ENCODE data around the gene CPOX.
A peak's percentile ranks its signal among the peaks of the same experiment; 100 is the strongest.

Gene CPOX

GRCh38 chr3:98596087-98596486 is 2.7 kb upstream of the CPOX start:
- no peak for DNase-seq (ENCODE audit: low read depth)
- TF ChIP-seq CTCF (conservative IDR thresholded peaks at IDR 0.05; ENCODE audit: control insufficient read depth, insufficient read depth, low read depth, low read length), result no peak
- no peak overlapping the region for H3K4me3 ChIP-seq (ENCODE audit: control insufficient read depth, low read depth, low read length)

- no peak overlapping the region for H3K4me3 ChIP-seq (ENCODE audit: control insufficient read depth, low read depth, low read length)
- TF ChIP-seq CTCF (conservative IDR thresholded peaks at IDR 0.05; ENCODE audit: control insufficient read depth, insufficient read depth, low read depth, low read length), result no peak
- no peak for DNase-seq (ENCODE audit: low read depth)
Observed at GRCh38 chr3:98594628-98595324, 1.4 kb upstream of the CPOX start.

DNA sequence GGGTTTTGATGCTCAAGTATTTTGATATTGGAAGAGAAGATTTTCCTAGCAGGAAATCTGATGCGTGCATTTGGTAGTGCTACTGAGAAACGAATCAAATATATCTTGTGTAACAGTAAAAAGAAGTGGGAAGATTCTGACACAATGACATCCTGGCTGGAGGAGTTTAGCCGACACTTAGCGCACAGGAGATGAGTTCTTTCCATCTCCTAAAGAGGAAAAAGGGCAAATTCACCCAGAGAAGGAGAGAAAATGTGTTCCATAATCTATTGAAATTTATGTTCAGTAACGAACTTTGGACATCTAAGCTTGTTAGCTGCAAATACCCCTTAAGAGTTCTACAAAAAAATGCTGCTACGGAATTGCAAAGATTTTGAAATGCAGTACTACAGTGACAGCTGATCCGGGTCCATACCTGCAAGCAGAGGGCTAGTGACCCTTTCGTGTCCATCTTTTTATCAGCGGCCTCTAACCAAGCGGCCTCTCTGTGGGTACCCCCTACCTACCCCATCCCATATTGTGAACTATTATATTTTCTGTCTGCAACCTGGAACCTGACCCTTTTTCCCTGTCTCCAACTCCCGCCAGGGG is 971 bp downstream of the CPOX start:
- DNase-seq (ENCODE audit: low read depth), result no peak
- no peak for TF ChIP-seq CTCF (conservative IDR thresholded peaks at IDR 0.05; ENCODE audit: control insufficient read depth, insufficient read depth, low read depth, low read length)
- H3K4me3 ChIP-seq (ENCODE audit: control insufficient read depth, low read depth, low read length), result peak overlapping the region; percentile 78

DNA sequence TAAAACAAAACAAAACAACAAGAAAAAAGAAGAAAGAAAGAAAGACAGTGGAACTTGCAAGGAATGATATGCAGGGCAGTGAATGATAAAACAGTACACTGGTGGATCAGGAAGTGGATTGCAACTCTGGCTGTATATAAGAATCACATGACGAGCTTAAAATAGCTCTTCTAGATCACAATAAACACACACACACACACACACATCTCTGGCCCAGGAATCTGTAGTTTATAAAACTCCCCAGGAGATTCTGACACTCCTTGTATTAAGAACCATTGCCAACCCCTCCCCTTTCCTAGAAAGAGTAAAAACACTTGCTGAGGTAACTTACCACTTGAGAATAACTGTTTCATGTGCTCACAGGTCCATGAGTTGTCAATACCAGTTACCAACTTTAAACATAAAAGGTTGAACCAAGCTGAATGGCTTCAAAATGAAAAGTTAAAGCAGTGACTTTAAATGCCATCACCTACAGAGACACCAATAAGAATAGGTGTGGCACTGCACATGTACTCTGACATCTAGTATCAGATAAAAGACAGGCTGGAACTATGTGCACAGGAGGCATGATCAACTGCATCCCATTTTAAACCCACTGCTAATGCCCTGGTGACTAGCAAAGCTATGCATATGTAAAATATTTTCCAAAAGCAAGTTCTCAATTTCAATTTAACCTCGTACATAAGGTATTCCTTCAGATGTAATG is 3.9 kb downstream of the CPOX start:
- TF ChIP-seq CTCF (conservative IDR thresholded peaks at IDR 0.05; ENCODE audit: control insufficient read depth, insufficient read depth, low read depth, low read length), result no peak

GRCh38 chr3:98588065-98588464 is 5.3 kb downstream of the CPOX start:
- peak; percentile 27 for DNase-seq (ENCODE audit: low read depth)
- H3K4me3 ChIP-seq (ENCODE audit: control insufficient read depth, low read depth, low read length), result no peak overlapping the region
- peak; percentile 56 for TF ChIP-seq CTCF (conservative IDR thresholded peaks at IDR 0.05; ENCODE audit: control insufficient read depth, insufficient read depth, low read depth, low read length)

More for the DNA sequence above, 3.9 kb downstream of the CPOX start:
- DNase-seq (ENCODE audit: low read depth), result no peak
- no peak overlapping the region for H3K4me3 ChIP-seq (ENCODE audit: control insufficient read depth, low read depth, low read length)

DNA sequence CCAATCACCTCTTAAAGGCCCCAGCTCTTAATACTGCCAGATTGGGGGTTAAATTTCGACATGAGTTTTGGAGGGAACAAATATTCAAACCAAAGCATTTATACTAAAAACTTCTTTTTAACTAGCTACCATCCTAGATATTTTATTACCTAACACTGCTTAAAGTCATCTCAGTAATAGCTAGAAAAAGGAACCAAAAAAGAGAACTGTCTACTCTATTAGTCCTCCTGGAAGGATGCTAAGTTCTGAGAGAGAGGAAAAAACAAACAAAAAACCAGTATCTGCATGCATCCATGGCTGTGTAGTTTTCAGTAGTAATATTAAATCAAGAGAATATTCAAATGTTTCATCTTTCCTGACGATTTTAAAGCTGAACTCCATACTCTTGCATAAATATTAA is 5.8 kb downstream of the CPOX start:
- no peak for TF ChIP-seq CTCF (conservative IDR thresholded peaks at IDR 0.05; ENCODE audit: control insufficient read depth, insufficient read depth, low read depth, low read length)
- no peak for DNase-seq (ENCODE audit: low read depth)

More for the DNA sequence above, 5.8 kb downstream of the CPOX start:
- no peak overlapping the region for H3K4me3 ChIP-seq (ENCODE audit: control insufficient read depth, low read depth, low read length)
